Panc1 (cell line): ENCODE results near the gene ERN1.

Experiments used
- POLR2AphosphoS5 ChIP-seq: IDR thresholded peaks from 2 replicates; pipeline ENCODE4 v1.6.1; 2012; ENCODE audit warnings: mild to moderate bottlenecking, low read depth, low read length, moderate library complexity
- SIN3A ChIP-seq: IDR thresholded peaks from 2 replicates; pipeline ENCODE4 v1.6.1; 2012; ENCODE audit warnings: low read depth, mild to moderate bottlenecking, low read length, moderate library complexity, borderline replicate concordance; ENCODE audit not compliant: insufficient read depth
- TCF7L2 ChIP-seq: IDR thresholded peaks from 2 replicates; pipeline ENCODE4 v1.6.1; 2011; ENCODE audit warnings: mild to moderate bottlenecking, low read depth, low read length, inconsistent platforms
- TF ChIP-seq, protein P1 (sequence below): fragments of 450-650 bp; IDR thresholded peaks from 2 replicates; pipeline ENCODE4 v1.5.1; 2017; ENCODE audit warnings: mild to moderate bottlenecking
- TF ChIP-seq, protein P2 (sequence below), 2 experiments: IDR thresholded peaks; 2 replicates each; pipeline ENCODE4 v1.6.1; 2011 to 2012; ENCODE audit warnings: low read depth in 2 of 2, control low read depth in 1 of 2, low read length in 1 of 2, mild to moderate bottlenecking in 1 of 2, moderate library complexity in 1 of 2; ENCODE audit not compliant: insufficient read depth in 1 of 2

DNA sequence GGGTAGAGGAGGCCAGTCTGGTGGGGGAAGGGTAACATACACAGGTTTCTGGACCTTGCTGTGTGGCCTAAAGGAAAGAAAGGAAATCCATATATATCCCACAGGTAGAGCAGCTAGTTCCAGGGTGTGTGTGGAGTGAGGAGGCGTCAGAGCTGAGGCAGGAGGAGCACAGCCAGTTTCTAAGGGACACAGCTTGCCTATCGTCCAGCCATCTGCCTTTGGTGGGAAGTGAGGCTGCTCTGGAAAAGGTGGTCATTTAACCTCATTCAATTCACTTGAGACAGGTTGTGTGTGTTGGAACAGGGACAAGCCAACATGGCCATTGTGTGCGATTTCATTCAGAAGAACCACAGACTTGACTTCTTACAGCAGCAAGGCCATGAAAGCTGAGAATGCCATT, 36.9 kb upstream of the ERN1 start:
- TF ChIP-seq, protein P1, sequence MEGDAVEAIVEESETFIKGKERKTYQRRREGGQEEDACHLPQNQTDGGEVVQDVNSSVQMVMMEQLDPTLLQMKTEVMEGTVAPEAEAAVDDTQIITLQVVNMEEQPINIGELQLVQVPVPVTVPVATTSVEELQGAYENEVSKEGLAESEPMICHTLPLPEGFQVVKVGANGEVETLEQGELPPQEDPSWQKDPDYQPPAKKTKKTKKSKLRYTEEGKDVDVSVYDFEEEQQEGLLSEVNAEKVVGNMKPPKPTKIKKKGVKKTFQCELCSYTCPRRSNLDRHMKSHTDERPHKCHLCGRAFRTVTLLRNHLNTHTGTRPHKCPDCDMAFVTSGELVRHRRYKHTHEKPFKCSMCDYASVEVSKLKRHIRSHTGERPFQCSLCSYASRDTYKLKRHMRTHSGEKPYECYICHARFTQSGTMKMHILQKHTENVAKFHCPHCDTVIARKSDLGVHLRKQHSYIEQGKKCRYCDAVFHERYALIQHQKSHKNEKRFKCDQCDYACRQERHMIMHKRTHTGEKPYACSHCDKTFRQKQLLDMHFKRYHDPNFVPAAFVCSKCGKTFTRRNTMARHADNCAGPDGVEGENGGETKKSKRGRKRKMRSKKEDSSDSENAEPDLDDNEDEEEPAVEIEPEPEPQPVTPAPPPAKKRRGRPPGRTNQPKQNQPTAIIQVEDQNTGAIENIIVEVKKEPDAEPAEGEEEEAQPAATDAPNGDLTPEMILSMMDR = no peak
- TF ChIP-seq, protein P2, sequence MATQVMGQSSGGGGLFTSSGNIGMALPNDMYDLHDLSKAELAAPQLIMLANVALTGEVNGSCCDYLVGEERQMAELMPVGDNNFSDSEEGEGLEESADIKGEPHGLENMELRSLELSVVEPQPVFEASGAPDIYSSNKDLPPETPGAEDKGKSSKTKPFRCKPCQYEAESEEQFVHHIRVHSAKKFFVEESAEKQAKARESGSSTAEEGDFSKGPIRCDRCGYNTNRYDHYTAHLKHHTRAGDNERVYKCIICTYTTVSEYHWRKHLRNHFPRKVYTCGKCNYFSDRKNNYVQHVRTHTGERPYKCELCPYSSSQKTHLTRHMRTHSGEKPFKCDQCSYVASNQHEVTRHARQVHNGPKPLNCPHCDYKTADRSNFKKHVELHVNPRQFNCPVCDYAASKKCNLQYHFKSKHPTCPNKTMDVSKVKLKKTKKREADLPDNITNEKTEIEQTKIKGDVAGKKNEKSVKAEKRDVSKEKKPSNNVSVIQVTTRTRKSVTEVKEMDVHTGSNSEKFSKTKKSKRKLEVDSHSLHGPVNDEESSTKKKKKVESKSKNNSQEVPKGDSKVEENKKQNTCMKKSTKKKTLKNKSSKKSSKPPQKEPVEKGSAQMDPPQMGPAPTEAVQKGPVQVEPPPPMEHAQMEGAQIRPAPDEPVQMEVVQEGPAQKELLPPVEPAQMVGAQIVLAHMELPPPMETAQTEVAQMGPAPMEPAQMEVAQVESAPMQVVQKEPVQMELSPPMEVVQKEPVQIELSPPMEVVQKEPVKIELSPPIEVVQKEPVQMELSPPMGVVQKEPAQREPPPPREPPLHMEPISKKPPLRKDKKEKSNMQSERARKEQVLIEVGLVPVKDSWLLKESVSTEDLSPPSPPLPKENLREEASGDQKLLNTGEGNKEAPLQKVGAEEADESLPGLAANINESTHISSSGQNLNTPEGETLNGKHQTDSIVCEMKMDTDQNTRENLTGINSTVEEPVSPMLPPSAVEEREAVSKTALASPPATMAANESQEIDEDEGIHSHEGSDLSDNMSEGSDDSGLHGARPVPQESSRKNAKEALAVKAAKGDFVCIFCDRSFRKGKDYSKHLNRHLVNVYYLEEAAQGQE (IDR thresholded peaks at IDR 0.05; ENCODE audit: insufficient read depth in 1 of 2, low read depth in 2 of 2, low read length in 1 of 2) = no peak
- TF ChIP-seq POLR2AphosphoS5 (no peak), SIN3A (no peak), TCF7L2 (no peak)
